Measurements from ENCODE around the gene CCDC61.

- TF ChIP-seq CTCF (IDR thresholded peaks at IDR 0.05 in 4 of 5, conservative IDR thresholded peaks at IDR 0.05 in 1 of 5) = no peak
- no peak for TF ChIP-seq POLR2A (IDR thresholded peaks at IDR 0.05)
These were observed 61.3 kb downstream of the CCDC61 start for GRCh38 chr19:46056536-46056935.

Data from gastrocnemius medialis (tissue), 4 donors.